ENCODE results near the gene KRTAP10-7.

The KRTAP10-7 gene

DNA sequence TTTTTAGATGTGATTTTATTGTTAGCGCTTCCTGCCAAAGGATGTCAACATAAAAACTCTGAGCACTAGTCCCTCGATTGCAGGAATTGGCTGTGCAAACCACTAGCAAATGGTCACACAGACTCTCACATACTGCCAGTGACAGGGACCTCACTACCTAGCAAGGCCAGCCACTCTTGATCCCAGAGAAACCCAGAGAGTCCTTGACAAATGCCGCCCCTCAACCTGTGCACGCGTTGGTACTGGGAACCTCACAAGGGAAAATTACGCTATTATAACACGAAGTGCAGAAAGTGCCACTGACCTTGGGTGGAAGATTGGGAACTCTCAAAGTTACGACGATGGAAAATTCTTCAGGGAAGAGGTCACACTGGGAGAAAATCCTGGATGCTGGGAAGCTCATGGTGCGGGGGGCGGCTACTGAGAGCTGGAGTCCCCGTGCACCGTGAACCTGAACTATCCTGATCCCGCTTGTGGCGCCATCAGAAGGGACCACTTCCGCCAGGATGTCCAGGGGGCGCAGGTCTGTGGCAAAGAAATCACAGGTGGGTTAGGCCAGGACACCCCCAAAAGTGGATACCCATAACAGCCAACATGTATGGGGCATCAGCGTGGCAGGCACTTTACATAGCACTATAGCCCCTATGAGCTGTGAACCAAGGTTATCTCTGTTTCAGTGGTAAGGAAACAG is 32.8 kb upstream of the KRTAP10-7 start:
- Histone ChIP-seq H3K9me3 (ENCODE audit: insufficient read depth, low read length) (no peaks in the 10 kb centered on the region), H3K79me2 (ENCODE audit: low read length) (no peaks in the 10 kb centered on the region), H3K27ac (ENCODE audit: low read length) (no peak overlapping the region), H3K4me3 (ENCODE audit: low read length) (no peak overlapping the region), H2AFZ (ENCODE audit: low read depth, low read length) (no peak overlapping the region), H3K9ac (ENCODE audit: low read length) (no peak overlapping the region), H3K27me3 (ENCODE audit: low read depth, low read length) (no peaks in the 10 kb centered on the region), H3K4me1 (ENCODE audit: low read length) (peaks cover 30% of the 10 kb centered on the region), H3K4me2 (ENCODE audit: low read length) (no peak overlapping the region), H3K36me3 (replicated peaks; ENCODE audit: low read depth, low read length) (no peaks in the 10 kb centered on the region), H4K20me1 (ENCODE audit: insufficient read depth, low read length) (no peaks in the 10 kb centered on the region)
- TF ChIP-seq, protein P1, sequence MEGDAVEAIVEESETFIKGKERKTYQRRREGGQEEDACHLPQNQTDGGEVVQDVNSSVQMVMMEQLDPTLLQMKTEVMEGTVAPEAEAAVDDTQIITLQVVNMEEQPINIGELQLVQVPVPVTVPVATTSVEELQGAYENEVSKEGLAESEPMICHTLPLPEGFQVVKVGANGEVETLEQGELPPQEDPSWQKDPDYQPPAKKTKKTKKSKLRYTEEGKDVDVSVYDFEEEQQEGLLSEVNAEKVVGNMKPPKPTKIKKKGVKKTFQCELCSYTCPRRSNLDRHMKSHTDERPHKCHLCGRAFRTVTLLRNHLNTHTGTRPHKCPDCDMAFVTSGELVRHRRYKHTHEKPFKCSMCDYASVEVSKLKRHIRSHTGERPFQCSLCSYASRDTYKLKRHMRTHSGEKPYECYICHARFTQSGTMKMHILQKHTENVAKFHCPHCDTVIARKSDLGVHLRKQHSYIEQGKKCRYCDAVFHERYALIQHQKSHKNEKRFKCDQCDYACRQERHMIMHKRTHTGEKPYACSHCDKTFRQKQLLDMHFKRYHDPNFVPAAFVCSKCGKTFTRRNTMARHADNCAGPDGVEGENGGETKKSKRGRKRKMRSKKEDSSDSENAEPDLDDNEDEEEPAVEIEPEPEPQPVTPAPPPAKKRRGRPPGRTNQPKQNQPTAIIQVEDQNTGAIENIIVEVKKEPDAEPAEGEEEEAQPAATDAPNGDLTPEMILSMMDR (IDR thresholded peaks at IDR 0.05; ENCODE audit: low read depth, low read length) = no peak
- TF ChIP-seq EZH2phosphoT487 (IDR thresholded peaks at IDR 0.05; ENCODE audit: low read depth) = no peak

DNA sequence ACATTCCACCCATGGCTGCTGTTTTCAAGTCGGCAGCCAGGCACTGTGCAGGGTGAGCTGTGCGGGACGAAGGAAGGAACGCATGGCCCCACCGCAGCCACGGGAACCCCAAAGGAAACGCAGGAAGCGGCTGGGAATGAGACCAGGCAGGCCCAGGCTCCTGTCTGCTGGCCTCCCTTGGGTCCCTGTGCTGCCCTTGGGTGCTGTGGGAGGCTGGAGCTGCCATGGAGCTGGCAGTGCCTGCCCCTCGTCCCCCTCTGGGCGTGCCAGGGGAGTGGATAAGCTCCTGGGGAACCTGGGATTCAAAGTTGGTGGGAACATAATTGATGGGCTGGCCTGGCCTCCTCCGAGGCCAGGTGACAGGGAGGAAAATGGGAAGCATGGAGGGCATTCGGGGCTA is 32.1 kb upstream of the KRTAP10-7 start:
- no peak overlapping the region for H3K9ac ChIP-seq (ENCODE audit: low read length)
- no peak overlapping the region for H3K27ac ChIP-seq (ENCODE audit: low read length)
- H3K79me2 ChIP-seq (ENCODE audit: low read length) = no peaks in the 10 kb centered on the region
- H3K27me3 ChIP-seq (ENCODE audit: low read depth, low read length) = no peaks in the 10 kb centered on the region
- peaks cover 30% of the 10 kb centered on the region for H3K4me1 ChIP-seq (ENCODE audit: low read length)
- no peaks in the 10 kb centered on the region for H3K9me3 ChIP-seq (ENCODE audit: insufficient read depth, low read length)
- TF ChIP-seq, protein P1 (IDR thresholded peaks at IDR 0.05; ENCODE audit: low read depth, low read length) = no peak
- no peak for TF ChIP-seq EZH2phosphoT487 (IDR thresholded peaks at IDR 0.05; ENCODE audit: low read depth)
- no peak overlapping the region for H3K4me2 ChIP-seq (ENCODE audit: low read length)
- H3K4me3 ChIP-seq (ENCODE audit: low read length) = no peak overlapping the region
- H4K20me1 ChIP-seq (ENCODE audit: insufficient read depth, low read length) = no peaks in the 10 kb centered on the region
- no peaks in the 10 kb centered on the region for H3K36me3 ChIP-seq (replicated peaks; ENCODE audit: low read depth, low read length)
- H2AFZ ChIP-seq (ENCODE audit: low read depth, low read length) = no peak overlapping the region

DNA sequence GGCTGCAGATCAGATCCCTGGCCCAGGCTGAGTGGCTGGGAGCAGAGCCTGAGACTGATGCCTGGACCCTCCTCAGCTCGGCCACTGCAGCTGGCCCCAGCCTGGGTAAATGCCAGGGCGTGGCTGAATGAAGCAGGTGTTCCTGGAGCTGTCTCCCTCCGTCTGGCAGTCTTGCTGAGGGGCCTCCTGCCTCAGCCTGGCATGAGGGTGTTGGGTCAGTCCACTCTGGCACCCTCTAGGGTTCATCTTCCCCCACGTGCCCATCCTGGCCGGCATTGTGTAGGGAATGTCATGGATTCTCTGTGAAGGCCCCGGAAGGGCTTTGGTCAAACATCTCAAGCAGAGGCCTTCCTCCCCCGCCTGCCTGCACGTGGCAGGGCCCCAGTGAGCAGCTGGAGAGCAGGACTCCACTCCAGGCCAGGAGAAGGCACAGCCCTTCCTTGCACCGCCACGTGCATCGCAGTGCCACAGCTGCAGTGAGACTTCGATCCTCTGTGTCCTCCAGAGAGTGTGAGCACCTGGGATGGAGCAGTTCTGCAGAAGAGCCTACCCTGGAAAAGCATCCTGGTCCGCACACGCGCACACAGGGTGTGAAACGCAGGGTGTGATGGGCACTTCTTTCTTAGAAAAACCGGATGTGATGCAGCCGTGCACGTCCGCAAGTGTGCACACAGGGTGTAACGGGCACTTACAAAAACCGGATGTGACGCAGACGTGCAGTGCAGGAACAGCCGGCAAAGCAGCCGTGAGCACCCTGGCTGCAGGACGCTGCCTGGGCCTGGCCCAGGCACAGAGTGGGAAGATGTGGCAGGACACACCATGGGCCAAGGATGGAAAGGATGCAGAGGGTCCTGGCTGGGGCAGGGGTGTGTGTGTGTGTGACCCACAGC is 31.5 kb upstream of the KRTAP10-7 start:
- H3K79me2 ChIP-seq (ENCODE audit: low read length) = no peaks in the 10 kb centered on the region
- TF ChIP-seq EZH2phosphoT487 (IDR thresholded peaks at IDR 0.05; ENCODE audit: low read depth) = no peak
- TF ChIP-seq, protein P1 (IDR thresholded peaks at IDR 0.05; ENCODE audit: low read depth, low read length) = no peak
- H3K4me3 ChIP-seq (ENCODE audit: low read length) = no peak overlapping the region
- H3K9ac ChIP-seq (ENCODE audit: low read length) = no peak overlapping the region
- H3K36me3 ChIP-seq (replicated peaks; ENCODE audit: low read depth, low read length) = no peaks in the 10 kb centered on the region
- H3K27ac ChIP-seq (ENCODE audit: low read length) = no peak overlapping the region
- H2AFZ ChIP-seq (ENCODE audit: low read depth, low read length) = no peak overlapping the region
- H3K27me3 ChIP-seq (ENCODE audit: low read depth, low read length) = no peaks in the 10 kb centered on the region
- H3K4me2 ChIP-seq (ENCODE audit: low read length) = no peak overlapping the region
- no peaks in the 10 kb centered on the region for H3K9me3 ChIP-seq (ENCODE audit: insufficient read depth, low read length)
- H4K20me1 ChIP-seq (ENCODE audit: insufficient read depth, low read length) = no peaks in the 10 kb centered on the region
- H3K4me1 ChIP-seq (ENCODE audit: low read length) = peaks cover 30% of the 10 kb centered on the region

DNA sequence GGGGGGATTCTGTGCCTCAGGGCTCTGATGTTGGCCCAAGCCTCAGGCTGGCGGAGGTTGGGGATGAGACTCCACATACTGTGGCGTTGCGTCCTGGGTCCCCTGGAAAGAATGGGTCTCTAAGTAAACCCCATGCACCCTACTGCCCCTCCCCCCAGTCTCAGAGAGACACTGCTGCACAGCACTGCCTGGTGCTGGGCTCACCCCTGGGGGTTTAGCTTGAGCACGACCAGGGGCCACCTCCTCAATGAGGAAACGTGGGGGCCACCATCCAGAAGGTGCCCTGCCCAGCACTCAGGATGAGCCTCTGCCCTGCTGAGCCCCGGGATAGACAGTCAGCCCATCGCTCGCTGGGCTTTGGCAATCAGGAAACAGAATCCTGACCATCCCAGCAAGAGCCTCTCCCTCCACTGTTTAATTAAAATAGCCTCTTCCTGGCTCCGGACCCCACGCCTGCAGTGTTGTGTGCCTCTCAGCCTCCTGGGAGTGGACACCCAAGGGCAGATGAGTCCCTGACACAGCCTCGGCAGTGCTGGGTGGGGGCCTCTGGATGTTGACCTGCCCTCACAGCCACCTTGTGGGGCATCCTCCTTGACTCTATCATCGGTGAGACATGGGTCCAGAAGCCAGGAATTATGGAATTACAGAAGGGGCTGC is 30.4 kb upstream of the KRTAP10-7 start:
- H3K4me3 ChIP-seq (ENCODE audit: low read length) = no peak overlapping the region
- H3K36me3 ChIP-seq (replicated peaks; ENCODE audit: low read depth, low read length) = no peaks in the 10 kb centered on the region
- H4K20me1 ChIP-seq (ENCODE audit: insufficient read depth, low read length) = no peaks in the 10 kb centered on the region
- no peak overlapping the region for H2AFZ ChIP-seq (ENCODE audit: low read depth, low read length)
- no peaks in the 10 kb centered on the region for H3K9me3 ChIP-seq (ENCODE audit: insufficient read depth, low read length)
- no peak overlapping the region for H3K4me2 ChIP-seq (ENCODE audit: low read length)
- no peak for TF ChIP-seq EZH2phosphoT487 (IDR thresholded peaks at IDR 0.05; ENCODE audit: low read depth)
- TF ChIP-seq, protein P1 (IDR thresholded peaks at IDR 0.05; ENCODE audit: low read depth, low read length) = no peak
- peaks cover 19% of the 10 kb centered on the region for H3K4me1 ChIP-seq (ENCODE audit: low read length)
- H3K27me3 ChIP-seq (ENCODE audit: low read depth, low read length) = no peaks in the 10 kb centered on the region
- no peak overlapping the region for H3K27ac ChIP-seq (ENCODE audit: low read length)
- H3K9ac ChIP-seq (ENCODE audit: low read length) = no peak overlapping the region
- no peaks in the 10 kb centered on the region for H3K79me2 ChIP-seq (ENCODE audit: low read length)

Data from OCI-LY3 (cell line).